DOHH2 (cell line): ENCODE results near the gene LCMT1.
A peak's percentile ranks its signal among the peaks of the same experiment; 100 is the strongest.
"Not testable (repeated sequence)": the region's sequence is repeated elsewhere in the genome, so short reads cannot be mapped to it uniquely, and the experiment has no call there.

Experiments used
- H3F3A ChIP-seq: fragments of 200-600 bp; sonication (generic), shearing (Covaris generic); 2 replicates; pipeline ENCODE4 v1.6.0; 2016; ENCODE audit warnings: antibody characterized with exemption, mild to moderate bottlenecking; ENCODE audit not compliant: control insufficient read depth, insufficient read depth
- H3K27ac ChIP-seq: fragments of 200-600 bp; sonication (generic); 2 replicates; pipeline ENCODE4 v1.5.1; 2014; ENCODE audit warnings: low read depth, mild to moderate bottlenecking, low read length, moderate library complexity
- H3K27me3 ChIP-seq: fragments of 200-600 bp; sonication (generic); 2 replicates; pipeline ENCODE4 v1.6.1; 2014; ENCODE audit warnings: mild to moderate bottlenecking, low read length, mixed read lengths; ENCODE audit not compliant: control insufficient read depth
- H3K36me3 ChIP-seq: fragments of 200-600 bp; sonication (generic); 2 replicates; pipeline ENCODE4 v1.6.1; 2014; ENCODE audit warnings: mild to moderate bottlenecking, low read length, moderate library complexity, mixed read lengths; ENCODE audit not compliant: control insufficient read depth
- H3K4me1 ChIP-seq: fragments of 200-600 bp; sonication (generic); 2 replicates; pipeline ENCODE4 v1.6.1; 2014; ENCODE audit warnings: mild to moderate bottlenecking, low read length, mixed read lengths; ENCODE audit not compliant: control insufficient read depth
- H3K4me2 ChIP-seq: fragments of 200-600 bp; sonication (generic); 2 replicates; pipeline ENCODE4 v1.6.0; 2014; ENCODE audit warnings: mild to moderate bottlenecking, low read length, moderate library complexity
- H3K4me3 ChIP-seq: fragments of 200-600 bp; sonication (generic); 2 replicates; pipeline ENCODE4 v1.5.1; 2014; ENCODE audit warnings: mild to moderate bottlenecking, low read length, mixed read lengths
- H3K79me2 ChIP-seq: fragments of 200-600 bp; sonication (generic); 2 replicates; pipeline ENCODE4 v1.6.1; 2014; ENCODE audit warnings: mild to moderate bottlenecking, low read length, mixed read lengths; ENCODE audit not compliant: control insufficient read depth
- H3K9me2 ChIP-seq: fragments of 200-600 bp; sonication (generic); replicated peaks from 2 replicates; pipeline ENCODE4 v1.6.1; 2014; ENCODE audit warnings: mild to moderate bottlenecking, low read length, mixed read lengths; ENCODE audit not compliant: control insufficient read depth
- H3K9me3 ChIP-seq: fragments of 200-600 bp; sonication (generic); 2 replicates; pipeline ENCODE4 v1.6.1; 2014; ENCODE audit warnings: antibody characterized with exemption, low read length, mixed read lengths; ENCODE audit not compliant: control insufficient read depth, insufficient read depth
- H4K20me1 ChIP-seq: fragments of 200-600 bp; sonication (generic); 2 replicates; pipeline ENCODE4 v1.6.0; 2014; ENCODE audit warnings: low read depth, mild to moderate bottlenecking, antibody characterized with exemption, low read length, moderate library complexity; ENCODE audit not compliant: control insufficient read depth, insufficient read depth
- EZH2phosphoT487 ChIP-seq: fragments of 200-600 bp; sonication (generic); IDR thresholded peaks from 2 replicates; pipeline ENCODE4 v1.6.1; 2017; ENCODE audit warnings: borderline replicate concordance, mild to moderate bottlenecking, antibody characterized with exemption, low read length, moderate library complexity, mixed read lengths
- TF ChIP-seq, protein P1 (sequence below): fragments of 200-600 bp; sonication (generic); IDR thresholded peaks from one replicate; pipeline ENCODE4 v1.5.1; 2014; ENCODE audit warnings: antibody characterized with exemption, mild to moderate bottlenecking, low read depth, low read length; ENCODE audit not compliant: poor library complexity, severe bottlenecking

The LCMT1 gene

DNA sequence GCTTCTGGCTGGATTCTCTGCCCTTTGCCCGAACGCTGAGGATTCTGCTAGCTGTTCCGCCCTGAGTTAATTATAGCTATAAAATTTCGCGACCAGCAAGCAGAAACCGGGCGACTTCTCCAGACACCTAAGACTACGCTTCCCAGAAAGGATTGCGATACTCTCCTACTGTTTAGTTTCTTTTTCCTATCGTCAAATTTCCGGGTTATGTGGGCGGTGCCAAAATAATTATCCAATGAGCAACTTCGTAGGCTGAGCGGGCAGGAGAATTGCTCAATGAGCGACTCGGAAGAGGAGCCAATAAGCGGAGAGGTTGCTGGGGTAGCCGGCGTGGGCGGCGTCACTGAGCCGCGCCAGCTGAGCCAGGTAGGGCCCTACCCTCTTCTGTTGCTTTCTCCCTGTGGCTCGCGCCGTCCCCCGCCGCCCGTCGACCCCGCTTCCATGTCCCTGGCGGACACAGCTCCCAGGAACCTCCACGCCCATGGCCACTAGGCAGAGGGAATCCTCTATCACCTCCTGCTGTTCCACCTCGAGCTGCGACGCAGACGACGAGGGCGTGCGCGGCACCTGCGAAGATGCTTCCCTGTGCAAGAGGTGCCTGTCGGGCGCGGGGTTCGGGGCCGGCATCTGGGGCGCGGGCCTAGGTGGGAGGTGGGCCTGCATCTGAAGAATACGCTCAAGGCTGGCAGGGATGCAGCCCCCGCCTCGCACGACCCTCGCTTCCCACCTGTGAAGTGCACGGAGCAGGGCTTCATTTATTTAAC lies at the start of gene LCMT1:
Gene LCMT1, plus strand, starts transcription at position 340 of the 764 bp plus-strand sequence. Its CDS starts 142 bp downstream, at position 482.
- peaks cover 32% of the 10 kb centered on the region for H3K4me1 ChIP-seq
- H3K79me2 ChIP-seq: peaks cover 51% of the 10 kb centered on the region
- H3K36me3 ChIP-seq: no peaks in the 10 kb centered on the region
- H3K4me2 ChIP-seq: peak within 1 kb of the TSS; percentile 92
- H3K27ac ChIP-seq: peak within 1 kb of the TSS; percentile 75
- no peaks in the 10 kb centered on the region for H3K27me3 ChIP-seq
- TF ChIP-seq, protein P1, sequence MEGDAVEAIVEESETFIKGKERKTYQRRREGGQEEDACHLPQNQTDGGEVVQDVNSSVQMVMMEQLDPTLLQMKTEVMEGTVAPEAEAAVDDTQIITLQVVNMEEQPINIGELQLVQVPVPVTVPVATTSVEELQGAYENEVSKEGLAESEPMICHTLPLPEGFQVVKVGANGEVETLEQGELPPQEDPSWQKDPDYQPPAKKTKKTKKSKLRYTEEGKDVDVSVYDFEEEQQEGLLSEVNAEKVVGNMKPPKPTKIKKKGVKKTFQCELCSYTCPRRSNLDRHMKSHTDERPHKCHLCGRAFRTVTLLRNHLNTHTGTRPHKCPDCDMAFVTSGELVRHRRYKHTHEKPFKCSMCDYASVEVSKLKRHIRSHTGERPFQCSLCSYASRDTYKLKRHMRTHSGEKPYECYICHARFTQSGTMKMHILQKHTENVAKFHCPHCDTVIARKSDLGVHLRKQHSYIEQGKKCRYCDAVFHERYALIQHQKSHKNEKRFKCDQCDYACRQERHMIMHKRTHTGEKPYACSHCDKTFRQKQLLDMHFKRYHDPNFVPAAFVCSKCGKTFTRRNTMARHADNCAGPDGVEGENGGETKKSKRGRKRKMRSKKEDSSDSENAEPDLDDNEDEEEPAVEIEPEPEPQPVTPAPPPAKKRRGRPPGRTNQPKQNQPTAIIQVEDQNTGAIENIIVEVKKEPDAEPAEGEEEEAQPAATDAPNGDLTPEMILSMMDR: no peak
- TF ChIP-seq EZH2phosphoT487: no peak
- no peaks in the 10 kb centered on the region for H3K9me3 ChIP-seq
- no peaks in the 10 kb centered on the region for H4K20me1 ChIP-seq
- H3F3A ChIP-seq: no peaks in the 10 kb centered on the region
- no peaks in the 10 kb centered on the region for H3K9me2 ChIP-seq
- peak within 1 kb of the TSS; percentile 93 for H3K4me3 ChIP-seq

DNA sequence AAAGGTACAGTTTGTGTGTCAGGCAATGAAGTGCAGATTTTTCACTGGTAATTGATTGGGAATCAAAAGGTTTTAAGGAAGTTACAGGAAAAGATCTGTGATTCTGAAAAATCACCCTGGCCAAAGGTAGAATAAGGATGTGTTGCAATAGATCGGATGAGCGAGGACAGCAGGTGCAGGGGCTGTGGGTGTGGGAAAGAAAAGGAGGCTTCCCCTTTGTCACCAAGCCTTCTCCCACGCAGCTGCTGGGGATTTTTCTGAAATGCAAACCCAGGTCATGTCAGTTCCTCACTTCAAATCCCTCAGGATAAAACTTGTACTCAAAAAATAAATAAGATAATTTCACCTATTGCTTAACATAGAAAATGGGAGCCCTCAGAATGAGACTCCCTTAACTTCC lies 48.4 kb upstream of the LCMT1 start:
- Histone ChIP-seq H3K9me2 (no peaks in the 10 kb centered on the region), H3F3A (no peaks in the 10 kb centered on the region), H3K27ac (no peak overlapping the region), H3K36me3 (no peaks in the 10 kb centered on the region), H3K4me2 (no peak overlapping the region), H3K4me1 (peaks cover 18% of the 10 kb centered on the region), H3K79me2 (no peaks in the 10 kb centered on the region), H3K4me3 (no peak overlapping the region), H3K9me3 (no peaks in the 10 kb centered on the region), H3K27me3 (peaks cover 12% of the 10 kb centered on the region), H4K20me1 (no peaks in the 10 kb centered on the region)
- TF ChIP-seq, protein P1: no peak
- TF ChIP-seq EZH2phosphoT487: no peak

GRCh38 chr16:25063865-25064264 lies 47.7 kb upstream of the LCMT1 start:
- no peaks in the 10 kb centered on the region for H3F3A ChIP-seq
- TF ChIP-seq EZH2phosphoT487: no peak
- TF ChIP-seq, protein P1: no peak
- peaks cover 18% of the 10 kb centered on the region for H3K4me1 ChIP-seq
- H3K27ac ChIP-seq: no peak overlapping the region
- no peaks in the 10 kb centered on the region for H3K9me2 ChIP-seq
- H3K4me2 ChIP-seq: no peak overlapping the region
- peaks cover 12% of the 10 kb centered on the region for H3K27me3 ChIP-seq
- H4K20me1 ChIP-seq: no peaks in the 10 kb centered on the region
- no peaks in the 10 kb centered on the region for H3K79me2 ChIP-seq
- no peak overlapping the region for H3K4me3 ChIP-seq
- H3K9me3 ChIP-seq: no peaks in the 10 kb centered on the region
- H3K36me3 ChIP-seq: no peaks in the 10 kb centered on the region

- not testable (repeated sequence) for H3K79me2 ChIP-seq, H3K27ac ChIP-seq, H3K36me3 ChIP-seq, H3K9me3 ChIP-seq, H3F3A ChIP-seq, H3K4me3 ChIP-seq, H4K20me1 ChIP-seq, H3K4me2 ChIP-seq, H3K9me2 ChIP-seq
- peaks cover 14% of the 10 kb centered on the region for H3K27me3 ChIP-seq
- peaks cover 18% of the 10 kb centered on the region for H3K4me1 ChIP-seq
Observed at GRCh38 chr16:25064281-25064680, 47.3 kb upstream of the LCMT1 start.
